Right cardiac atrium (tissue), 5 donors: ENCODE data around the gene ARHGEF26. TPM values are rescaled to one million over a fixed set of nuclear protein-coding genes. Genes with fewer than 3 reads are reported as not detected.

Experiments used
- ATAC-seq, 2 donors: fragments of 200-7000 bp; cut with Tn5 transposase; one replicate each; pipeline versions ENCODE4 v1.8.0 to v1.9.1; 2020; ENCODE audit warnings: moderate library complexity in 2 of 2, mild to moderate bottlenecking in 1 of 2
- DNase-seq, 3 donors: peaks; one replicate each; pipeline ENCODE4 v3.0.0-alpha.2; 2020
- H3K27ac ChIP-seq: one replicate; pipeline ENCODE4 v1.5.1; 2013; ENCODE audit warnings: mild to moderate bottlenecking, low read length, control low read depth, moderate library complexity
- H3K27me3 ChIP-seq: one replicate; pipeline ENCODE4 v1.6.1; 2013; ENCODE audit not compliant: control insufficient read depth, insufficient read depth
- H3K4me1 ChIP-seq: one replicate; pipeline ENCODE4 v1.6.1; 2013; ENCODE audit warnings: low read length; ENCODE audit not compliant: control insufficient read depth, insufficient read depth
- H3K4me3 ChIP-seq: one replicate; pipeline ENCODE4 v1.5.1; 2013; ENCODE audit warnings: low read length, control low read depth
- H3K9me3 ChIP-seq: one replicate; pipeline ENCODE4 v1.6.1; 2013; ENCODE audit warnings: low read length; ENCODE audit not compliant: control insufficient read depth
- WGBS: extraction: QIAGEN DNeasy Blood & Tissue Kit; methylation state at CpG from one replicate; pipeline ENCODE4 v1.1.7; 2013; 5-methylcytosine and 5-hydroxymethylcytosine counted together
- intact Hi-C, 4 donors: fragments of 100-400 bp; cut with DNase I; formaldehyde crosslinking; loops; one replicate each; pipeline versions ENCODE4 v1.11.0 to v1.14.0; 2022 to 2023
- polyA plus RNA-seq: library from polyadenylated mRNA; stranded (reverse); fragments of 200-250 nt; gene quantifications from one replicate; pipeline ENCODE4 v1.2.3, GENCODE V29; 2013
- total RNA-seq, 4 donors: library from RNA; stranded (reverse); fragmentation: NEBNext Ultra II Directional; extraction: Animal tissue kit (Norgen Biotek cat#: 25700); gene quantifications; one replicate each; pipeline ENCODE4 v1.2.1, GENCODE V29; 2021
- donor health status: healthy with polysubstance abuse.
- donor health status: DM: no; HTN: yes; CAD: no.
- donor health status: DM: no; HTN: no; CAD: no.
- donor health status: DM: no; HTN: yes; CAD: no; lungs with severe emphysema.
- donor health status: DM: yes; HTN: yes; CAD: no.

The ARHGEF26 gene
- total and polyA plus RNA-seq, 5 donors = 3.3 to 7.5 (median 5.0) TPM

GRCh38 chr3:154209499-154209898 lies 88.3 kb downstream of the ARHGEF26 start:
- Histone ChIP-seq H3K27ac (no peak overlapping the region), H3K4me3 (no peak overlapping the region), H3K9me3 (no peaks in the 10 kb centered on the region), H3K4me1 (no peaks in the 10 kb centered on the region), H3K27me3 (no peaks in the 10 kb centered on the region)
- DNase-seq (no peak), ATAC-seq (no peak)
- WGBS = 96% methylated on average over 8 of the region's 8 CpGs
- intact Hi-C loops = no loop called here

GRCh38 chr3:154210986-154211385 lies 89.8 kb downstream of the ARHGEF26 start:
- Histone ChIP-seq H3K9me3 (no peaks in the 10 kb centered on the region), H3K27me3 (no peaks in the 10 kb centered on the region), H3K4me1 (no peaks in the 10 kb centered on the region), H3K4me3 (no peak overlapping the region), H3K27ac (no peak overlapping the region)
- DNase-seq = no peak
- 100% methylated on average over 1 of the region's 1 CpG for WGBS
- no peak for ATAC-seq
- intact Hi-C loops = no loop called here

GRCh38 chr3:154214306-154214705 lies 93.1 kb downstream of the ARHGEF26 start:
- WGBS = 93% methylated on average over 2 of the region's 2 CpGs
- Histone ChIP-seq H3K4me3 (no peak overlapping the region), H3K27ac (no peak overlapping the region), H3K4me1 (no peaks in the 10 kb centered on the region), H3K27me3 (no peaks in the 10 kb centered on the region), H3K9me3 (no peaks in the 10 kb centered on the region)
- intact Hi-C loops = no loop called here
- no peak for ATAC-seq
- no peak for DNase-seq

GRCh38 chr3:154217671-154218070 lies 96.5 kb downstream of the ARHGEF26 start:
- DNase-seq (no peak), ATAC-seq (no peak)
- H3K27ac ChIP-seq = no peak overlapping the region
- intact Hi-C loops = no loop called here
- H3K27me3 ChIP-seq = no peaks in the 10 kb centered on the region
- WGBS = 68% methylated on average over 6 of the region's 6 CpGs
- H3K4me3 ChIP-seq = no peak overlapping the region
- no peaks in the 10 kb centered on the region for H3K4me1 ChIP-seq
- H3K9me3 ChIP-seq = no peaks in the 10 kb centered on the region

GRCh38 chr3:154218728-154219127 lies 97.5 kb downstream of the ARHGEF26 start:
- no peak overlapping the region for H3K4me3 ChIP-seq
- DNase-seq (no peak), ATAC-seq (no peak)
- no peaks in the 10 kb centered on the region for H3K9me3 ChIP-seq
- no peaks in the 10 kb centered on the region for H3K27me3 ChIP-seq
- WGBS = 99% methylated on average over 1 of the region's 1 CpG
- H3K27ac ChIP-seq = no peak overlapping the region
- no peaks in the 10 kb centered on the region for H3K4me1 ChIP-seq
- intact Hi-C loops = no loop called here

GRCh38 chr3:154220462-154220861 lies 99.3 kb downstream of the ARHGEF26 start:
- WGBS = 83% methylated on average over 2 of the region's 2 CpGs
- no peak for ATAC-seq
- Histone ChIP-seq H3K4me1 (peaks cover 2% of the 10 kb centered on the region), H3K9me3 (no peaks in the 10 kb centered on the region), H3K27me3 (no peaks in the 10 kb centered on the region), H3K4me3 (no peak overlapping the region), H3K27ac (no peak overlapping the region)
- intact Hi-C loops = no loop called here
- DNase-seq = no peak

GRCh38 chr3:154223519-154223918 lies 102.3 kb downstream of the ARHGEF26 start:
- Histone ChIP-seq H3K27me3 (no peaks in the 10 kb centered on the region), H3K27ac (no peak overlapping the region), H3K4me1 (peaks cover 2% of the 10 kb centered on the region), H3K9me3 (no peaks in the 10 kb centered on the region), H3K4me3 (no peak overlapping the region)
- intact Hi-C loops = no loop called here
- DNase-seq = no peak
- ATAC-seq = no peak

- ATAC-seq = no peak
- H3K27me3 ChIP-seq = no peaks in the 10 kb centered on the region
- WGBS = 41% methylated on average over 6 of the region's 6 CpGs
- no peak overlapping the region for H3K27ac ChIP-seq
- DNase-seq = no peak
- H3K9me3 ChIP-seq = no peaks in the 10 kb centered on the region
- peaks cover 2% of the 10 kb centered on the region for H3K4me1 ChIP-seq
- intact Hi-C loops = no loop called here
- H3K4me3 ChIP-seq = no peak overlapping the region
These were observed 103.2 kb downstream of the ARHGEF26 start for GRCh38 chr3:154224366-154224765.

GRCh38 chr3:154224866-154225265 lies 103.7 kb downstream of the ARHGEF26 start:
- intact Hi-C loops = no loop called here
- DNase-seq = no peak

GRCh38 chr3:154225536-154225935 lies 104.3 kb downstream of the ARHGEF26 start:
- H3K4me1 ChIP-seq = peaks cover 2% of the 10 kb centered on the region
- no peak for DNase-seq
- no peak overlapping the region for H3K27ac ChIP-seq
- intact Hi-C loops = no loop called here
- H3K9me3 ChIP-seq = no peaks in the 10 kb centered on the region
- no peak for ATAC-seq
- H3K27me3 ChIP-seq = no peaks in the 10 kb centered on the region
- no peak overlapping the region for H3K4me3 ChIP-seq
- WGBS = 78% methylated on average over 2 of the region's 2 CpGs

More at GRCh38 chr3:154224866-154225265, 103.7 kb downstream of the ARHGEF26 start:
- Histone ChIP-seq H3K27me3 (no peaks in the 10 kb centered on the region), H3K9me3 (no peaks in the 10 kb centered on the region), H3K4me3 (no peak overlapping the region), H3K4me1 (peaks cover 2% of the 10 kb centered on the region), H3K27ac (no peak overlapping the region)
- ATAC-seq = no peak

- Histone ChIP-seq H3K4me3 (no peak overlapping the region), H3K4me1 (peaks cover 2% of the 10 kb centered on the region), H3K27me3 (no peaks in the 10 kb centered on the region), H3K27ac (no peak overlapping the region), H3K9me3 (no peaks in the 10 kb centered on the region)
- 77% methylated on average over 3 of the region's 3 CpGs for WGBS
- intact Hi-C loops = no loop called here
- DNase-seq = no peak
- ATAC-seq = no peak
These were observed 106.3 kb downstream of the ARHGEF26 start for GRCh38 chr3:154227531-154227930.

- intact Hi-C loops = no loop called here
- ATAC-seq = no peak
- Histone ChIP-seq H3K4me3 (no peak overlapping the region), H3K4me1 (peaks cover 2% of the 10 kb centered on the region), H3K9me3 (no peaks in the 10 kb centered on the region), H3K27me3 (no peaks in the 10 kb centered on the region), H3K27ac (no peak overlapping the region)
- WGBS = 72% methylated on average over 6 of the region's 6 CpGs
- DNase-seq = no peak
These were observed 107.5 kb downstream of the ARHGEF26 start for GRCh38 chr3:154228561-154229216.
